ENCODE data around the gene LRP1-AS.
"Not testable (repeated sequence)": the region's sequence is repeated elsewhere in the genome, so short reads cannot be mapped to it uniquely, and the experiment has no call there.

LRP1-AS gene

DNA sequence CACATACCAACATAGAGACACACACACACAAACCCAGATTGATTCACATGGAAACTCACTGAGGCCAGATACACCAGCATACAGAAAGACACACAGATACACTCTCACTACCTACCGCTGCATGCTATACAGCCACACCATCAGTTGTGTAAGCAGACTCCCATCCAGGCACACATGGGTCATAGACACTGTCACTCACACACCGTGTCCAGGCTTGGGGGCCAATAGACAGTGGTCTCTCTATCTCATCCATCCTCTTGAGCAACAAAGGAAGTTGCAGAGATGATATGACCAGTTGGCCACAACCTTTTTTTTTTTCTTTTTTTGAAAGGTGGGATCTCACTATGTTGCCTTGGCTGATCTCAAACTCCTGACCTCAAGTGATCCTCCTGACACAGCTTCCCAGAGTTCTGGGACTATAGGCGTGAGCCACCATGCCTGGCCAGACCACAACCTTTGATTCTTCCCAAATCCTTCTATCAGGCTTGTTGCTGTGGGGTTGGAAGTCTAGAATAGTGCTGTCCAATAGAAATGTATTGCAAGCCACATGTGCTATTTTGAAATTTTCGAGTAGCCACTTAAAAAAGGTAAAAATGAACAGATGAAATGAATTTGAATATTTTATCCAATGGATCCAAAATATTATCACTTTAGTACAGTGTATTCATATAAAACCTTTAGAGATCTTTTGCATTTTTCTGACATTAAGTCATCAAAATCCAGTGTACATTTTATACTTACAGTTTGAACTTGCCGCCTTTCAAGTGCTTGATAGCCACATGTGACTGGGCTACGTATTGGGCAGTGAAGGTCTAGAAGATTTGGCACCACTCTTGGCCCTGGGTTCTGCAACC lies 7.4 kb downstream of the LRP1-AS start:
- no peak for DNase-seq (ENCODE audit: low spot score)

GRCh38 chr12:57138526-57139272 lies 8.7 kb downstream of the LRP1-AS start:
- DNase-seq (ENCODE audit: low spot score), result no peak

GRCh38 chr12:57135527-57136326 lies 11.7 kb downstream of the LRP1-AS start:
- peak; percentile 84 for DNase-seq (ENCODE audit: low spot score)

DNA sequence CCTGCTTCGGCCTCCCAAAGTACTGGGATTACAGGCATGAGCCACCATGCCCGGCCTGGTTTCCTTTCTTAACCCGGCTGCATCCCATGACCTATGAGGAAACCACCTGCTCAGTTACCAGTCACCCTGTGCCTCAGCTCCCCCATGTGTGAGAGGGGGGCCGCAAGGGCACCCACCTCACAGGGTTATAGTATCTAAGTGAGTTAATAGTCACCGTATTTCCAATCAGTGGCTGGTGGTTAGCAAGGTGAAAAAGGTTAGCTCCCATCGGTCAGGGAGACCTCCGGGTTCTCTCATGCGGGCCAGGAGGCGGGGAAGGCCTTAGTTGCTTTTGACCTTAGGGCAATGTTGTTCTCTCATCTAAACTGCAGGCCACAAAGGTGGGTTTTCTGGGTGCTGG lies 12.5 kb downstream of the LRP1-AS start:
- no peak for DNase-seq (ENCODE audit: low spot score)

GRCh38 chr12:57133916-57134315 lies 13.5 kb downstream of the LRP1-AS start:
- DNase-seq (ENCODE audit: low spot score), result no peak

DNA sequence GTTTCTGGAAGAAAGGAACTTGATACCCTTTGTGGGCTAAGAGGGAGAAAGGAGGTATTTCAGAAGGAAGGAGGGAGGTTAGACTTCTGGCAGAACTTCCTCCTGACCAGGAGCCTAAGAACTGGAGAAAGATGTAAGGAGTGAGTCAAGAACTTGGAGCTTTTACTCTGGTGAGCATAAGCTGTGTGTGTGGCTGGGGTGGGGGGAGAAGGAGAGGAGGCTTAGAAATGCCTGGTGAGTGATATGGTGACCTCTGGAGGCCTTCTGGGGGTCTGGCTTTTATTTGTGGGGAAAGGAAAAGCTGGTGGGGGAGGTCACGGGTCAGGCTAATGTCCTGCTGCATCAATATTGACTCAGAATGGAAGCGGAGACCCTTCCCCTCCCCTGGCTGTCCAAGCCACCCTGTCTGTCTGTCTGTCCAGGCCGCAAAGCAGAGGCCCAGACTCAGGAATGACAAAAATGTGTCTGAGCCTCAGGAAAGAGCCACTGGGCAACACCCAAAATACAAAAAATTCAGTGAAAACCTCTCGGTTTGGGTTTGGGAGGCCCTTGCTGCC lies 14.3 kb downstream of the LRP1-AS start:
- DNase-seq (ENCODE audit: low spot score), result no peak

DNA sequence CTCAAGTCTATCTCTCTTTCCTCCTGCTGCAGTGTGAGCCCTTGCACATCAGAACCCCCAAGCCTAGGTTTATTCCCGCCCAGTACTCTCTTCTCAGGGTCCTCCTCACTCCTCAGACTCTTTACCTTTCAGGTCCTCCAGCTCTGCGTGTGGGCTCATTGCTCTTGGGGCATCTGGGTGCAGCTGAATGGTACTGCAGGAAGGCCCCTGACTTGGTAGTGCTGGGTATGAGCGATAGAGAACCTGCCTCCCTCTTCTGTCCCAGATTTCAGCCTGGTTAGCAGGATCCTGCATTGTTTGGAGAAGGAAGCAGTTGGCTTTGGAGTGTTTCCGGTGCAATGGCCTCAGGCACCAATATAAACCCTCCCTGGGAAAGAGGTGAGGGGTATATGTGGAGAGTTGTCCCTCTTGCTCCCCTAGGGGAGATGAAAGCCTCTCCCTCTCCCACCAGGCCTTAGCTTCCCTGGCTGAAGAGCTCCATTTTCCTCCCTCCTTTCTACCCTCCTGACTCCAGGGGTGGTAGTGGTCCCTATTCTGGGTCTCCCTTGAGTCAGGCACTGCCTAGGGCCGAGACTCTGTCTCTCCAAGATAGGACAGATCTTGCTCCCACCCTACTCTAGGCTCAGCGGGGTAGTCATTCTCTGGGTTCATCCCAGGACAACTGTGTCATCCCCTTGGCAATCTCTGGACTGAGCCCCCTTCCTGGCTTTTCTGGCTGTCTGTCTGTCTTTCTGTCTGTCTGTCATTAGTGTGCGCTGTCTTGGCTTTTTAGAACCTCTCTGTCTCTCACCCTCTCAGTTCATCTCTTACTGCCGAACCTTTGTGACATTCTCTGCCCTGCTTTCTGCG lies 15.3 kb downstream of the LRP1-AS start:
- no peak for DNase-seq (ENCODE audit: low spot score)

GRCh38 chr12:57130941-57131340 lies 16.5 kb downstream of the LRP1-AS start:
- DNase-seq (ENCODE audit: low spot score), result no peak

DNA sequence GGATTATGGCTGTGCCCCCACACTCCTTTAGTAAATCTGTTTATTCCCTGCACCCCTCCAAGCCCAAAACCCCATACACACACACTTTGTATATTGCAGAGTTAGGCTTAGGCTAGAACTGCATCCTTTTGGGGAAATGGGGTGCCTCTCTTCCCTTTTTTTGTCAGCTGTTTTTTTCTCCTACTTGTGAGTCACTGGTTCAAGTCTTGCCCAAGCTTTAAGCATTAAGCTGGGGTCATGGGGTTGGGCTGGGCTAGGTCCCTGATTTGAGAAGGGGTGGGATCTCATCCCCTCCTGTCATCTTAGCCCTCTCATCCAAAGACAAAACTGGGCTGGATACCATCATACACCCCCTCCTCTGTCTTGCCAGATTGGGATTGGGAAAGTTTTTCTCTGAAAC lies 17.5 kb downstream of the LRP1-AS start:
- no peak for DNase-seq (ENCODE audit: low spot score)

- DNase-seq (ENCODE audit: low spot score), result no peak
Observed at GRCh38 chr12:57129321-57129842, 18.0 kb downstream of the LRP1-AS start.

DNA sequence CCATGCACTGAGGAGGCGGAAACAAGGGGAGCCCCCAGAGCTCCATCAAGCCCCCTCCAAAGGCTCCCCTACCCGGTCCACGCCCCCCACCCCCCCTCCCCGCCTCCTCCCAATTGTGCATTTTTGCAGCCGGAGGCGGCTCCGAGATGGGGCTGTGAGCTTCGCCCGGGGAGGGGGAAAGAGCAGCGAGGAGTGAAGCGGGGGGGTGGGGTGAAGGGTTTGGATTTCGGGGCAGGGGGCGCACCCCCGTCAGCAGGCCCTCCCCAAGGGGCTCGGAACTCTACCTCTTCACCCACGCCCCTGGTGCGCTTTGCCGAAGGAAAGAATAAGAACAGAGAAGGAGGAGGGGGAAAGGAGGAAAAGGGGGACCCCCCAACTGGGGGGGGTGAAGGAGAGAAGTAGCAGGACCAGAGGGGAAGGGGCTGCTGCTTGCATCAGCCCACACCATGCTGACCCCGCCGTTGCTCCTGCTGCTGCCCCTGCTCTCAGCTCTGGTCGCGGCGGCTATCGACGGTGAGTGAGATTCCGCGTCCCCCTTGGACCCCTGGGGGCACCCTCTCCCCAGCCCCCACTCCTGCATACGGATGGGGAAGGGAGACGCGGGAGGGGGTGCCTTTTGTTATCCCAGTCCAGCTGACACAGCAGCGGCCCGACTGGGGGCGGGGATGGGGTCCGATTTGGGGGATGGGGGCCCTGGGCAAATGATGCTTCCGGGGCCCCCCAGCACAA lies 18.7 kb downstream of the LRP1-AS start:
- no peak for DNase-seq (ENCODE audit: low spot score)

DNA sequence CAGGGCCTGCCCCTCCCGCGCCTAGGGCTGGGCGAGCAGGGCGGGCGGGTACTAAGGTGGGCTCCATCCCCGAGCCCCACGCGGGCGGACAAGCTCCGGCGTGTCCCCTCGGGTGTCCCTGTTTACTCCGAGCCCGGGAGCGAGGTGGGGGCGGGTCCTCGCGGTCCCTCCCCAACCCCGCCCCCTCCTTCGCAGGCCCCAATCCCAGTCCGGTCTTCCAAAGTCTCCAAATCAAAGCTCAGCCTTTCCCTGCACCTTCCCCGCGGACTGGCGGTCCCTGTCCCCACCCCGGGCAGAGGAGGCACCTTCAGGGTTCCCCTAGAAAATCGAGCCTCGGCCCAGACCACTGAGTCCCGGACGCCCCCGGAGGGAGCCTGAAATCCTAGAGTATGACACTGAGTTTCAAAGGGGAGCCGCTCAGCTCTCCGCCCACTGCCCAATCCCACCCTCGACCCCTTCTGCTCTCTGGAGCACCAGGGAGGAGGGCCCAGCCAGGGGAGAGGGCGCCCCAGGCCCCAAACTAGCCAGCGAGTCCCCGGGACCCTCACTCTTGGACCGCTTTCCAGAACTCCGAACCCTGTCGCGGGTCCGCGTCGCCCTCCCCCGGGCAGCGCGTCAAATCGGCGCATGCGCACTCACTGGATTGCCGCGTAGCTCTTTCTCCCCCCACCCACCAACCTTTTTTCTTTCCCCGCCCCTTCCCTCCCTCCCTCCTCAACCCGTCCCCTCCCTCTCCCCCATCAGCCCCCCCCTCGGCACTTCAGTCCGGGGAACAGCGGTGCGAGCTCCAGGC lies 19.5 kb downstream of the LRP1-AS start, which contains the start of gene LRP1:
Gene LRP1 (plus strand): TSS at position 758 of the 793 bp plus-strand sequence. CDS start 482 bp downstream, outside the sequence.
- peak; percentile 65 for DNase-seq (ENCODE audit: low spot score)

DNA sequence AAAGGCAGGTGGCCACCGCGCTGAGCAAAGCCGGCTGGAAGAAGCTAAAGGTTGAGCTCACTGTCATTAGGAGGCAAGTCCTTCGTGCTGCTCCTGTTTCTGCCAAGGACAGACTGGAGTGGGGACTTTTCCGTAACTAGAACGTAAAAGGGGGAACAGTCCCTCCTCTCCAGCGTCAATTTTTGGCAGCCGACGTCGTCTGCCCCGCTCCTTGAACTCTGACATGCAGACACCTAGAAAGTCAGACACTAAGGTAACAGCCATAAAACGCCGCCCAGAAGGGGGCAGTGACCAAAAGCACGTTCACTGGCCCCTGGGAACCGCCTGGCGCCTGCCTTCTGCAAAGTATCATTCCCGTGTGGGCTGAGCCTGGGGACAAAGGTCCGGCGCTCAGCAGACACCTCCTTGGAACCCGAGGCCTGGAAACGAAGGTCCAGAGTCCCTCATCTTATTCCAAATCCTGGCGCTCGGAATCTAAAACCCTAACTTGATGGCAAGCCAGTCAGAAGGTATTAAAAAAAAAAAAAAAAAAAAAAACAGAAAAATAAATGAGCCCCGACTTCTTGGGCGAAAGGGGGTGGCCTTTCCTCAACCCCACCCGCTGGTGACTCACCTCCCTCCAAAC lies 20.2 kb downstream of the LRP1-AS start:
- no peak for DNase-seq (ENCODE audit: low spot score)

DNA sequence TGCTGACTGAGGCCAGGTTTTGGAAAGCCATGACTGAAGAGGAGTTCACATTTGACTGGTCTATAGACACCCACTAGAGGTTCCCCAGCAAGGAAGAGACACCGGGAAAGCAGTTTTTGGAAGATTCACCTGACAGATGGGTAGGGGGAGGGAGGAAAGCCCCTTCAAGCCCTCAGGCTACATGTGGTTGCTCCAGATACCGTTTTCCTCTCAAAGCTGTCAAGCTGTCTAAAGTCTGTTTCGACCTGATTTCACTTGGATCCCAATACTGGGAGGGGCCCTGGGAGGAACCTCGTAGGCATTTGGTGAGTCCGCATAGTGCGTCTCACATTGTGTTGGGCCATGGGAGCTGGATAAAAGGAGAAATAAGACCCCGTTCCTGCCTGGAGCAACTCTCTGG lies 20.9 kb downstream of the LRP1-AS start:
- DNase-seq (ENCODE audit: low spot score), result no peak

GRCh38 chr12:57126061-57126460 lies 21.4 kb downstream of the LRP1-AS start:
- no peak for DNase-seq (ENCODE audit: low spot score)

DNA sequence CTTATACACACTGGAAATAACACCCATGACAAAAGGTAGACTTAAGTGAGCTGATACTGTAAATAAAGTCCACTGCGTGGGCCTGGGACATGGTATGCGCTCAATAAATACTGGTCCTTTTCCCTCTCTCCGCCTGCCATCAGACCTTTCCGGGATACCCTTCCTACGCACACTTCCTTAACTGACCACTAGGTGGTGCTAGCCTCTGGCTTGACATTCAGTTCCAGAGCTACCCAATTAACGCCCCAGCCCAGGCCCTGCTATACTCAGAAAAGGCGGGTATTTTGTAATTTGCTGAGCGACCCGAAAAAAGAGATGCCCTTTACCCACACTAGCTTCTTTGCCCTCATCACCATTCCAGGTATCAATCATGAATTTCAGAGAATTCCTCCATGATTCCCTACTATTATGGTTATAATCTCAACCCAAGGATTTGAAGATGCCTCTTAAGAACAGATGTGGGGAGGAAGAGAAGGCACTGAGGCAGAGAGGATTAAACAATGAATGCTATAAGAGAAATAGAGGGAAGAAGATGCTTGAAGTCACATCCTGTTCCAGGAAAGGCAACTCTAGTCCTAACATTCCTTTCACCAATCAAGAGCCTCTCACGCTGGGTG lies 23.1 kb downstream of the LRP1-AS start:
- DNase-seq (ENCODE audit: low spot score), result peak; percentile 85

DNA sequence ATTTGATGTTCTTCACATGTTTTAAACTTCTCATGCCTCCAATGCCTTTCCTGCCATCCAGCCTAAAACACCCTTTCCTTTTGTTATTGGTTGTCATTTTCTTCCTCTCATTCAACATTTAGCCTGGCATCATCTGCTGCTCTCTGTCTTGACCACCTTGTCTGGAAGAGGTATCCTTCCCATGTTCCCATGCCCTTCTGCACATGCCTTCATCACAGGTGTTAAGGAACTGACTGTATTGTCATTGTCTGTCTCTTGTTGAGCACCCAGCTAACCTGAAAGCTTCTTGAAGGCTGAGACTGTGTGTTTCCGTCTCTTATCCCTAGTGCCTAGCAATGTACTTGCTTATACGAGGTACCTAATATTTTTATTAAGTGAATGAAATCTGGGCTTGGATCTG lies 23.6 kb downstream of the LRP1-AS start:
- no peak for DNase-seq (ENCODE audit: low spot score)

- not testable (repeated sequence) for DNase-seq (ENCODE audit: low spot score)
Observed at GRCh38 chr12:57120718-57121117, 26.7 kb downstream of the LRP1-AS start.
